HEK293 (cell line): Measurements from ENCODE around the gene RBBP8NL.

Experiments
- CTCF ChIA-PET: fragments of 350-600 bp; formaldehyde crosslinking; extraction: SDS; loops from one replicate; lab custom pipeline; 2021; ENCODE audit warnings: antibody characterized with exemption; lab: Yijun Ruan, JAX
- POLR2A ChIA-PET: fragments of 300-600 bp; formaldehyde crosslinking; extraction: SDS; loops from one replicate; lab custom pipeline; 2020; ENCODE audit warnings: antibody characterized with exemption, inconsistent platforms; lab: Yijun Ruan, JAX
- H3K27ac ChIP-seq: fragments of 200-500 bp; sonication (Bioruptor generic); 2 replicates; pipeline ENCODE4 v1.5.1; 2014; ENCODE audit warnings: low read depth, low read length, control low read depth, inconsistent platforms; ENCODE audit errors: extremely low read depth
- H3K36me3 ChIP-seq, 2 experiments: fragments of 200-500 bp in 1 of 2; sonication (Bioruptor generic) in 1 of 2; 1 replicate in 1 of 2; 2 replicates in 1 of 2; pipeline ENCODE4 v1.5.1; 2014 to 2017; ENCODE audit warnings: inconsistent platforms in 2 of 2, low read length in 2 of 2; ENCODE audit not compliant: control insufficient read depth in 2 of 2, insufficient read depth in 1 of 2
- H3K4me1 ChIP-seq: fragments of 200-500 bp; sonication (Bioruptor generic); 2 replicates; pipeline ENCODE4 v1.5.1; 2014; ENCODE audit warnings: mild to moderate bottlenecking, low read length, inconsistent platforms; ENCODE audit not compliant: control insufficient read depth, insufficient read depth
- H3K4me3 ChIP-seq: 2 replicates; pipeline ENCODE4 v1.5.1; 2011; ENCODE audit warnings: low read depth, mild to moderate bottlenecking, control low read depth, low read length, moderate library complexity
- H3K9me3 ChIP-seq: fragments of 200-500 bp; sonication (Bioruptor generic); 2 replicates; pipeline ENCODE4 v1.5.1; 2014; ENCODE audit warnings: low read depth, low read length, inconsistent platforms; ENCODE audit not compliant: control insufficient read depth, insufficient read depth
- BCL11B ChIP-seq: fragments of 450-650 bp; formaldehyde crosslinking; IDR thresholded peaks from 2 replicates; pipeline ENCODE4 v1.5.1; 2016; ENCODE audit warnings: low read depth, missing biosample characterization, missing genetic modification characterization
- EGR2 ChIP-seq: fragments of 450-650 bp; formaldehyde crosslinking; IDR thresholded peaks from 2 replicates; pipeline ENCODE4 v1.5.1; 2016; ENCODE audit warnings: low read depth, missing biosample characterization, missing genetic modification characterization
- GFI1B ChIP-seq: fragments of 450-650 bp; formaldehyde crosslinking; IDR thresholded peaks from 2 replicates; pipeline ENCODE4 v1.5.1; 2016; ENCODE audit warnings: missing biosample characterization, missing genetic modification characterization
- KLF16 ChIP-seq: fragments of 450-650 bp; formaldehyde crosslinking; IDR thresholded peaks from 2 replicates; pipeline ENCODE4 v1.5.1; 2017; ENCODE audit warnings: missing biosample characterization, missing genetic modification characterization
- PRDM1 ChIP-seq: fragments of 450-650 bp; formaldehyde crosslinking; IDR thresholded peaks from 2 replicates; pipeline ENCODE4; 2016; ENCODE audit warnings: missing biosample characterization, missing genetic modification characterization
- SCRT2 ChIP-seq: fragments of 450-650 bp; formaldehyde crosslinking; IDR thresholded peaks from 2 replicates; pipeline ENCODE4 v1.5.1; 2016; ENCODE audit warnings: missing biosample characterization, missing genetic modification characterization
- ZBTB17 ChIP-seq: fragments of 450-650 bp; formaldehyde crosslinking; IDR thresholded peaks from 2 replicates; pipeline ENCODE4 v1.5.1; 2016; ENCODE audit warnings: missing biosample characterization, missing genetic modification characterization
- ZNF140 ChIP-seq: fragments of 450-650 bp; formaldehyde crosslinking; IDR thresholded peaks from 2 replicates; pipeline ENCODE4 v1.5.1; 2016; ENCODE audit warnings: missing biosample characterization, missing genetic modification characterization
- ZNF169 ChIP-seq: fragments of 450-650 bp; formaldehyde crosslinking; IDR thresholded peaks from 2 replicates; pipeline ENCODE4 v1.5.1; 2016; ENCODE audit warnings: missing biosample characterization, missing genetic modification characterization
- ZNF2 ChIP-seq: fragments of 450-650 bp; formaldehyde crosslinking; IDR thresholded peaks from 2 replicates; pipeline ENCODE4 v1.5.1; 2016; ENCODE audit warnings: missing biosample characterization, missing genetic modification characterization
- ZNF324 ChIP-seq: fragments of 450-650 bp; formaldehyde crosslinking; IDR thresholded peaks from 2 replicates; pipeline ENCODE4 v1.5.1; 2016; ENCODE audit warnings: missing biosample characterization, missing genetic modification characterization
- ZNF366 ChIP-seq: fragments of 450-650 bp; formaldehyde crosslinking; conservative IDR thresholded peaks from 2 replicates; pipeline ENCODE4 v1.5.1; 2016; ENCODE audit warnings: missing biosample characterization, missing genetic modification characterization
- ZNF501 ChIP-seq: fragments of 450-650 bp; formaldehyde crosslinking; IDR thresholded peaks from 2 replicates; pipeline ENCODE4 v1.5.1; 2016; ENCODE audit warnings: missing biosample characterization, missing genetic modification characterization
- ZNF658 ChIP-seq: fragments of 450-650 bp; formaldehyde crosslinking; IDR thresholded peaks from 2 replicates; pipeline ENCODE4; 2016; ENCODE audit warnings: missing biosample characterization, missing genetic modification characterization
- TF ChIP-seq, protein P1 (sequence below): fragments of 450-650 bp; formaldehyde crosslinking; IDR thresholded peaks from 2 replicates; pipeline ENCODE4 v1.5.0; 2017; ENCODE audit warnings: missing biosample characterization, missing genetic modification characterization, borderline replicate concordance
- TF ChIP-seq, protein P2 (sequence below): fragments of 450-650 bp; formaldehyde crosslinking; IDR thresholded peaks from 2 replicates; pipeline ENCODE4 v1.5.1; 2016; ENCODE audit warnings: missing biosample characterization, missing genetic modification characterization
- TF ChIP-seq, protein P3 (sequence below): fragments of 450-650 bp; formaldehyde crosslinking; IDR thresholded peaks from 2 replicates; pipeline ENCODE4 v1.5.1; 2016; ENCODE audit warnings: missing biosample characterization, missing genetic modification characterization
- TF ChIP-seq, protein P4 (sequence below): fragments of 450-650 bp; formaldehyde crosslinking; IDR thresholded peaks from 2 replicates; pipeline ENCODE4 v1.5.1; 2017; ENCODE audit warnings: missing biosample characterization, missing genetic modification characterization

Gene RBBP8NL

GRCh38 chr20:62393335-62393665 is 34.0 kb downstream of the RBBP8NL start:
- TF ChIP-seq ZNF324 = no peak
- TF ChIP-seq ZNF658 (tag by site-specific recombination) = no peak
- no peak for TF ChIP-seq SCRT2 (tag by site-specific recombination)
- TF ChIP-seq ZNF366 = no peak
- TF ChIP-seq BCL11B (tag by site-specific recombination) = no peak
- TF ChIP-seq, protein P1, sequence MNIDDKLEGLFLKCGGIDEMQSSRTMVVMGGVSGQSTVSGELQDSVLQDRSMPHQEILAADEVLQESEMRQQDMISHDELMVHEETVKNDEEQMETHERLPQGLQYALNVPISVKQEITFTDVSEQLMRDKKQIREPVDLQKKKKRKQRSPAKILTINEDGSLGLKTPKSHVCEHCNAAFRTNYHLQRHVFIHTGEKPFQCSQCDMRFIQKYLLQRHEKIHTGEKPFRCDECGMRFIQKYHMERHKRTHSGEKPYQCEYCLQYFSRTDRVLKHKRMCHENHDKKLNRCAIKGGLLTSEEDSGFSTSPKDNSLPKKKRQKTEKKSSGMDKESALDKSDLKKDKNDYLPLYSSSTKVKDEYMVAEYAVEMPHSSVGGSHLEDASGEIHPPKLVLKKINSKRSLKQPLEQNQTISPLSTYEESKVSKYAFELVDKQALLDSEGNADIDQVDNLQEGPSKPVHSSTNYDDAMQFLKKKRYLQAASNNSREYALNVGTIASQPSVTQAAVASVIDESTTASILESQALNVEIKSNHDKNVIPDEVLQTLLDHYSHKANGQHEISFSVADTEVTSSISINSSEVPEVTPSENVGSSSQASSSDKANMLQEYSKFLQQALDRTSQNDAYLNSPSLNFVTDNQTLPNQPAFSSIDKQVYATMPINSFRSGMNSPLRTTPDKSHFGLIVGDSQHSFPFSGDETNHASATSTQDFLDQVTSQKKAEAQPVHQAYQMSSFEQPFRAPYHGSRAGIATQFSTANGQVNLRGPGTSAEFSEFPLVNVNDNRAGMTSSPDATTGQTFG (tag by site-specific recombination) = 0 out of 2 replicates have a peak, but pooled peaks have one; percentile 9
- TF ChIP-seq KLF16 (tag by site-specific recombination) = no peak
- TF ChIP-seq, protein P2, sequence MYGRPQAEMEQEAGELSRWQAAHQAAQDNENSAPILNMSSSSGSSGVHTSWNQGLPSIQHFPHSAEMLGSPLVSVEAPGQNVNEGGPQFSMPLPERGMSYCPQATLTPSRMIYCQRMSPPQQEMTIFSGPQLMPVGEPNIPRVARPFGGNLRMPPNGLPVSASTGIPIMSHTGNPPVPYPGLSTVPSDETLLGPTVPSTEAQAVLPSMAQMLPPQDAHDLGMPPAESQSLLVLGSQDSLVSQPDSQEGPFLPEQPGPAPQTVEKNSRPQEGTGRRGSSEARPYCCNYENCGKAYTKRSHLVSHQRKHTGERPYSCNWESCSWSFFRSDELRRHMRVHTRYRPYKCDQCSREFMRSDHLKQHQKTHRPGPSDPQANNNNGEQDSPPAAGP (tag by site-specific recombination) = no peak
- Histone ChIP-seq H3K27ac (no peak overlapping the region), H3K9me3 (no peaks in the 10 kb centered on the region), H3K36me3 (peaks cover 2 to 70% of the 10 kb centered on the region in 2 experiments), H3K4me1 (peaks cover 3% of the 10 kb centered on the region; the same call in 1 of the 2 replicates), H3K4me3 (no peak overlapping the region)
- CTCF ChIA-PET = interaction anchor here (1.1 to 2.1 kb wide), 3 partner anchors 11 to 107 kb away, joined by 3 to 5 read pairs (median 4); no protein-coding TSS in a partner anchor
- POLR2A ChIA-PET = no interaction called here

- H3K4me3 ChIP-seq = no peak overlapping the region
- TF ChIP-seq ZNF140 (tag by site-specific recombination) (no peak), ZBTB17 (tag by site-specific recombination) (peak; percentile 31; the same call in 1 of the 2 replicates), EGR2 (tag by site-specific recombination) (0 out of 2 replicates have a peak, but pooled peaks have one; percentile 9), ZNF2 (no peak), ZNF501 (no peak), GFI1B (tag by site-specific recombination) (no peak), PRDM1 (tag by site-specific recombination) (no peak), ZNF169 (tag by site-specific recombination) (no peak)
- TF ChIP-seq, protein P3, sequence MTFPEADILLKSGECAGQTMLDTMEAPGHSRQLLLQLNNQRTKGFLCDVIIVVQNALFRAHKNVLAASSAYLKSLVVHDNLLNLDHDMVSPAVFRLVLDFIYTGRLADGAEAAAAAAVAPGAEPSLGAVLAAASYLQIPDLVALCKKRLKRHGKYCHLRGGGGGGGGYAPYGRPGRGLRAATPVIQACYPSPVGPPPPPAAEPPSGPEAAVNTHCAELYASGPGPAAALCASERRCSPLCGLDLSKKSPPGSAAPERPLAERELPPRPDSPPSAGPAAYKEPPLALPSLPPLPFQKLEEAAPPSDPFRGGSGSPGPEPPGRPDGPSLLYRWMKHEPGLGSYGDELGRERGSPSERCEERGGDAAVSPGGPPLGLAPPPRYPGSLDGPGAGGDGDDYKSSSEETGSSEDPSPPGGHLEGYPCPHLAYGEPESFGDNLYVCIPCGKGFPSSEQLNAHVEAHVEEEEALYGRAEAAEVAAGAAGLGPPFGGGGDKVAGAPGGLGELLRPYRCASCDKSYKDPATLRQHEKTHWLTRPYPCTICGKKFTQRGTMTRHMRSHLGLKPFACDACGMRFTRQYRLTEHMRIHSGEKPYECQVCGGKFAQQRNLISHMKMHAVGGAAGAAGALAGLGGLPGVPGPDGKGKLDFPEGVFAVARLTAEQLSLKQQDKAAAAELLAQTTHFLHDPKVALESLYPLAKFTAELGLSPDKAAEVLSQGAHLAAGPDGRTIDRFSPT (tag by site-specific recombination) = no peak
- TF ChIP-seq, protein P4, sequence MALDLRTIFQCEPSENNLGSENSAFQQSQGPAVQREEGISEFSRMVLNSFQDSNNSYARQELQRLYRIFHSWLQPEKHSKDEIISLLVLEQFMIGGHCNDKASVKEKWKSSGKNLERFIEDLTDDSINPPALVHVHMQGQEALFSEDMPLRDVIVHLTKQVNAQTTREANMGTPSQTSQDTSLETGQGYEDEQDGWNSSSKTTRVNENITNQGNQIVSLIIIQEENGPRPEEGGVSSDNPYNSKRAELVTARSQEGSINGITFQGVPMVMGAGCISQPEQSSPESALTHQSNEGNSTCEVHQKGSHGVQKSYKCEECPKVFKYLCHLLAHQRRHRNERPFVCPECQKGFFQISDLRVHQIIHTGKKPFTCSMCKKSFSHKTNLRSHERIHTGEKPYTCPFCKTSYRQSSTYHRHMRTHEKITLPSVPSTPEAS (tag by site-specific recombination) = no peak
- TF ChIP-seq, protein P1 (tag by site-specific recombination) = no peak
- no peak overlapping the region for H3K27ac ChIP-seq
- peaks cover 5 to 71% of the 10 kb centered on the region in 2 experiments for H3K36me3 ChIP-seq
- POLR2A ChIA-PET = no interaction called here
- no peaks in the 10 kb centered on the region for H3K9me3 ChIP-seq
- peaks cover 5% of the 10 kb centered on the region; the same call in 1 of the 2 replicates for H3K4me1 ChIP-seq
- CTCF ChIA-PET = interaction anchor here (1.1 to 1.6 kb wide), 2 partner anchors 10 to 107 kb away, joined by 3 to 4 read pairs; no protein-coding TSS in a partner anchor
These were observed 34.6 kb downstream of the RBBP8NL start for GRCh38 chr20:62392621-62393334.
